Breast epithelium (tissue), 4 donors: ENCODE data around the gene EGFL7. TPM values are rescaled to one million over a fixed set of nuclear protein-coding genes. Genes with fewer than 3 reads are reported as not detected.

Experiments
- DNase-seq, 2 donors: peaks; one replicate each; pipeline ENCODE4 v3.0.0-alpha.2; 2019; ENCODE audit warnings: low spot score in 2 of 2
- H3K27ac ChIP-seq, 2 donors: fragments of 200-600 bp; sonication (generic) in 1 of 2; one replicate each; pipeline ENCODE4 v1.5.1; 2016 to 2019; ENCODE audit warnings: mild to moderate bottlenecking in 1 of 2
- H3K27me3 ChIP-seq, 2 donors: fragments of 200-600 bp; sonication (generic) in 1 of 2; one replicate each; pipeline versions ENCODE4 v1.5.1 to v1.6.0; 2017 to 2019; ENCODE audit warnings: control low read depth in 1 of 2, mild to moderate bottlenecking in 1 of 2
- H3K36me3 ChIP-seq: fragments of 200-600 bp; one replicate; pipeline ENCODE4 v1.5.1; 2019
- H3K4me1 ChIP-seq, 2 donors: fragments of 200-600 bp; sonication (generic); one replicate each; pipeline ENCODE4 v1.5.1; 2016 to 2019; ENCODE audit warnings: control low read depth in 1 of 2
- H3K4me3 ChIP-seq, 3 donors: fragments of 200-600 bp; sonication (generic); 1 replicate in 2 of 3; 2 replicates in 1 of 3; pipeline ENCODE4 v1.5.1; 2016 to 2019; ENCODE audit warnings: mild to moderate bottlenecking in 3 of 3, moderate library complexity in 2 of 3
- H3K9me3 ChIP-seq, 2 donors: fragments of 200-600 bp; sonication (generic) in 1 of 2; one replicate each; pipeline ENCODE4 v1.5.1; 2016 to 2019; ENCODE audit warnings: control low read depth in 1 of 2
- POLR2A ChIP-seq: fragments of 450-650 bp; IDR thresholded peaks from one replicate; pipeline ENCODE4 v1.6.1; 2016; ENCODE audit warnings: antibody characterized with exemption, mild to moderate bottlenecking, moderate library complexity
- POLR2AphosphoS5 ChIP-seq, 3 donors: sonication (generic); formaldehyde crosslinking; IDR thresholded peaks; one replicate each; pipeline ENCODE4 v1.6.1; 2017; ENCODE audit warnings: antibody characterized with exemption in 3 of 3
- intact Hi-C: fragments of 100-400 bp; cut with DNase I; formaldehyde crosslinking; loops from one replicate; pipeline ENCODE4 v1.15.1; 2023; ENCODE audit warnings: low total_unique reads
- total RNA-seq, 3 donors: library from RNA; depleted of rRNA; stranded (reverse); fragments of >200 nt; gene quantifications; one replicate each; pipeline ENCODE4 v1.1.0, GENCODE V29; 2016
- TF ChIP-seq, protein P1 (sequence below), 3 donors: fragments of 450-650 bp; IDR thresholded peaks; one replicate each; pipeline ENCODE4 v1.5.1; 2016 to 2017; ENCODE audit warnings: antibody characterized with exemption in 3 of 3, mild to moderate bottlenecking in 3 of 3, moderate library complexity in 3 of 3

Gene EGFL7
- total RNA-seq, 3 donors from 2014 or later: 48.9 to 138 (median 53.4) TPM

DNA sequence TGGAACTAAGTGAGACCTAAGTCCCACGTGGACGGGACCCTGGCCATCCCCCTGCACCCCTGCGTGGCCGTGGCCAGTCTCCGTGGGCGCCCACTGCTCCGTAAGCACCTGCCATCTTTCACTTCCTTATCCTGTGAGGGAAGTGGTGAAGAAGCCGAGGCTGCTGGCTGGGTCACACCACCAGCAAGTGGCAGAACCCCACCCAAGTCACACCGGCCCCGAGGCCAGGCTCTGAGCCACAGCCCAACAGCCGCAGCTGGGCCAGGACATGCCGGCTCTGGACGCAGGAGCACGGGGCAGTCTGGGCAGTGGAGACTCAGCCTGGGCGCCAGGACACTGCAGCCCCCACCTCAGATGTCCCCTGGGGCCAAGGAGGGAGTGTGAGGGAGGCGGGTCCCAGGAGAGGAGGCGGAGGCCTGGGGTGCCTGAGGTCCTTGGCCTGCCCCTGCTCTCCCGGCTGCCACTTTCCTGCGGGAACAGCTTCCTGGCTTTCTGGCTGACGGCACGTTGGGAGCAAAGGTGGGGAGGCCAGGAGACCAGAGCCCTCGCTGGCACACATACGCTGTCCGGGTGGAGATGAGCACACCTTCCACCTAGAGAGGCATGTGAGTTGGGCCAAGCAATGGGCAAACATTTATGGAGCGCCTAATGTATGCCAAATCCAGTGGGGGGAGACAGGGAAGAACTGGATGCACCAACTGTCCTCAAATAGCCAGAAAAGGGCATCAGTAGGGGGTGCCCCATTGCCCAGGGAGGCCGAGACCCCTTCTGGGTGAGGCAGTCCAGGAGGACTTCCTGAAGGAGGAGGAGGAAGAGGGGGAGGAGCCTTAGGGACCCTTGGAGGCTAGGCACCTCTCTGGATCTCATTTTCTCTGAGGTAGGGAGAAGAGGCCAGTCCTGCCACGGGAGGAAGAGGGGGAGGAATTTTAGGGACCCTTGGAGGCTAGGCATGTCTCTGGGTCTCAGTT lies 43.9 kb upstream of the EGFL7 start:
- no peaks in the 10 kb centered on the region for H3K9me3 ChIP-seq
- intact Hi-C loops: loop anchor here (5.0 kb wide), 1 partner anchor 708 kb away; no protein-coding TSS in a partner anchor
- DNase-seq: no peak
- peaks cover 0 to 4% of the 10 kb centered on the region in 2 donors for H3K4me1 ChIP-seq
- H3K27me3 ChIP-seq: no peaks in the 10 kb centered on the region
- H3K4me3 ChIP-seq: no peak overlapping the region
- H3K27ac ChIP-seq: no peak overlapping the region
- TF ChIP-seq POLR2A: no peak
- TF ChIP-seq POLR2AphosphoS5 (IDR thresholded peaks at IDR 0.05): no peak
- TF ChIP-seq, protein P1, sequence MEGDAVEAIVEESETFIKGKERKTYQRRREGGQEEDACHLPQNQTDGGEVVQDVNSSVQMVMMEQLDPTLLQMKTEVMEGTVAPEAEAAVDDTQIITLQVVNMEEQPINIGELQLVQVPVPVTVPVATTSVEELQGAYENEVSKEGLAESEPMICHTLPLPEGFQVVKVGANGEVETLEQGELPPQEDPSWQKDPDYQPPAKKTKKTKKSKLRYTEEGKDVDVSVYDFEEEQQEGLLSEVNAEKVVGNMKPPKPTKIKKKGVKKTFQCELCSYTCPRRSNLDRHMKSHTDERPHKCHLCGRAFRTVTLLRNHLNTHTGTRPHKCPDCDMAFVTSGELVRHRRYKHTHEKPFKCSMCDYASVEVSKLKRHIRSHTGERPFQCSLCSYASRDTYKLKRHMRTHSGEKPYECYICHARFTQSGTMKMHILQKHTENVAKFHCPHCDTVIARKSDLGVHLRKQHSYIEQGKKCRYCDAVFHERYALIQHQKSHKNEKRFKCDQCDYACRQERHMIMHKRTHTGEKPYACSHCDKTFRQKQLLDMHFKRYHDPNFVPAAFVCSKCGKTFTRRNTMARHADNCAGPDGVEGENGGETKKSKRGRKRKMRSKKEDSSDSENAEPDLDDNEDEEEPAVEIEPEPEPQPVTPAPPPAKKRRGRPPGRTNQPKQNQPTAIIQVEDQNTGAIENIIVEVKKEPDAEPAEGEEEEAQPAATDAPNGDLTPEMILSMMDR (IDR thresholded peaks at IDR 0.05): no peak
- H3K36me3 ChIP-seq: no peaks in the 10 kb centered on the region

DNA sequence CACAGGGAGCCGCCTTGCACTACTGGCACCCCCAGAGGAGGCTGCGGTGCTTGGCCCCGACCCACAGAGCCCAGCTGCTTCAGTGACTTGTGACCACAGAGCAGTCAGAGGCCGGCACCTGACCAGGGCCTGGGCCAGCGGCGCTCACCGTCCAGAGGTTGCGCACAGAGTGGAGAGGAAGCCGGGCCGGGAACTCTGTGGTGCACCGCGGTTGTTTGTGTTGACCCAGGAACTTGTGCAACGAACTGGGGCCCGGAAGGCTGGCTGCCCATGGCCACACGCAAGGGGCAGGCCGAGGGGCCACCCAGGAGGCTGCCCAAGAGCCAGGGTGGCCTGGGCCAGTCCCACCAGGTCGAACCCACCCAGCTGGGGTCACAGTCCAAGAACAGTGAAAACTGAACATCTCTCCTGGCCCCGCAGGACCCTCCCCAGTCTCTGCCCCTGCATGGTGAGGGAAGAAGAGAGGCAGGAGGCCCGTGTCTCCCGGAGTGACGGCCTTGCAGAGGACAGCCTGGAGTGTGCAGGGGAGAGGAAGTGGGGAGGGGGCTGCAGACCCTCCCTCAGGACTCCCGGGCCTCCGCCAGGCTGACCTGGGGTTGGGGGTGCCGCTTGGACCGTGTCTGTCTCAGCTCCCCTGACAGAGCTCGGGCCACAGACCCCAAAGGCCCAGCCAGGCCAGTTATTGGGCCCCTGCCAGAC lies 42.8 kb upstream of the EGFL7 start:
- Histone ChIP-seq H3K4me1 (peaks cover 0 to 5% of the 10 kb centered on the region in 2 donors), H3K36me3 (no peaks in the 10 kb centered on the region), H3K27ac (no peak overlapping the region), H3K9me3 (no peaks in the 10 kb centered on the region), H3K4me3 (no peak overlapping the region), H3K27me3 (no peaks in the 10 kb centered on the region)
- TF ChIP-seq POLR2A (no peak), POLR2AphosphoS5 (IDR thresholded peaks at IDR 0.05) (no peak)
- TF ChIP-seq, protein P1 (IDR thresholded peaks at IDR 0.05): no peak
- DNase-seq: peak in 1 of 2 donors; percentile 42
- intact Hi-C loops: loop anchor here (5.0 kb wide), 2 partner anchors 128 to 707 kb away; no protein-coding TSS in a partner anchor

DNA sequence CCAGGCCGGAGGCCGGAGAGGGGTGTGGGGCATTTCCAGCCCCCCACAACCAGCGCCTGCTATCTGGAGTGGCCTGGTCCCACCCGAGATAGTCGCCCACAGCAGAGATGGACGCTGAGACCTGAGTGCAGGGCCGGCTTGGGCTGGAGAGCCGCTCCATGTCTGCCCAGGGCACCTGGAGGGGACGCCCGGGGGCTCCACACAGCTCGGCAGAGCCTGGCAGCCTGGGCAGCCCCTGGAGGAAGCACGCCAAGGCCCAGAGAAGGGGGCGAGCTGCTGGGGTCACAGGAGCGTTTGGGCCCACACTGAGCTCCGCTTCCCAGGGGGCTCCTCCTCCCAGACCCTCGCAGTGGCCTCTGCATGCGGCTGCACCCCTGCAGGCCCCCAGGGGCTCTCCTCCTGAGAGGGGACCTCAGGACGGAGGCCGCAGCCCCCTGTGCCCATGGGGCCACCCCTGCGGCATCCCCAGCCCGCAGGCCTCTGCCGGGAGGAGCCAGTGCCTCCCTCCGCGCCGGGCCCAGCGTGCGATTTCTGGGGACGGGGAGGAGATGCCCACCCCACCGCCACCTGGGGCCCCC lies 42.2 kb upstream of the EGFL7 start:
- peaks cover 0 to 11% of the 10 kb centered on the region in 2 donors for H3K4me1 ChIP-seq
- peak overlapping the region in 1 of 2 donors; percentile 40 for H3K27ac ChIP-seq
- intact Hi-C loops: loop anchor here (5.0 kb wide), 1 partner anchor 128 kb away; no protein-coding TSS in a partner anchor
- no peak for TF ChIP-seq POLR2AphosphoS5 (IDR thresholded peaks at IDR 0.05)
- TF ChIP-seq POLR2A: no peak
- TF ChIP-seq, protein P1 (IDR thresholded peaks at IDR 0.05): no peak
- H3K9me3 ChIP-seq: no peaks in the 10 kb centered on the region
- no peak for DNase-seq
- H3K4me3 ChIP-seq: peak overlapping the region in 2 of 3 donors; percentile 5 to 39
- H3K36me3 ChIP-seq: no peaks in the 10 kb centered on the region
- no peaks in the 10 kb centered on the region for H3K27me3 ChIP-seq

DNA sequence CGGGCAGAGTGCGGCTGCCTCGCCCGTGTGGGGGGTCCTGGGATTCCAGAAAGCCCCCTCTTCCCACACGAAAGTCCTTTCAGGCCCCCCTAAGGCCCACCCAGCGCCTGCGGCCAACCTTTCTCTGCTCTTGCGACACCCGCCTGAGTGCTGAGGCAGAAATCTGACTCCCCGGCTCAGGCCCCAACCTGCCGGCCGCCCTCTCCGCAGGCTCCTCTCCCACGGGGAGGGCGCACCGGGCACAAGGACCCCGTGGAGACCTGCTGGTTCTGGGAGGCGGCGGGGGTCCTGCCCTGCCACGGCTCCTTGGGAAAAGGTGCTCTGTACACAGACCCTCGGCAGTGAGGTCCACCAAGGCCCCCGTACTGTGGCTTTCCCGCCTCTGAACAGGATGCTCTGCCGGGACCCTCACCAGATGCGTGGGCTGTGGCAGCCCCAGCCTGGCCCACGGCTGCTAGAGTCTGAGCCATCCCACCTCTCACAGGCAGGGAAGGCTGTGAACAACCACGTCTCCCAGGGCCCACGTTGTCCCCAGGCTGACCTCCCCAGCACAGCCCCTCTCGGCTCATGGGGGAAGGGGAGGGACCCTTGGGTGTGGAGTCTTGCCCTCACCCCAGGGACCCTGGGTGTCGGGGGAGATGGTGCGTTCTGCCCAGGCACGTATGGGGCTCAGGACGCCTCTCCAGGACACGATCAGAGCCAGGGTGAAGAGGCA lies 41.5 kb upstream of the EGFL7 start:
- TF ChIP-seq POLR2A: no peak
- no peak for TF ChIP-seq POLR2AphosphoS5 (IDR thresholded peaks at IDR 0.05)
- TF ChIP-seq, protein P1 (IDR thresholded peaks at IDR 0.05): no peak
- Histone ChIP-seq H3K27me3 (no peaks in the 10 kb centered on the region), H3K4me1 (peaks cover 0 to 11% of the 10 kb centered on the region in 2 donors), H3K36me3 (no peaks in the 10 kb centered on the region), H3K27ac (peak overlapping the region in 1 of 2 donors; percentile 40), H3K9me3 (no peaks in the 10 kb centered on the region), H3K4me3 (peak overlapping the region in 2 of 3 donors; percentile 5 to 39)
- intact Hi-C loops: loop anchor here (5.0 kb wide), 1 partner anchor 129 kb away; no protein-coding TSS in a partner anchor
- DNase-seq: no peak
